ENCODE data around the gene S100A7.
A peak's percentile ranks its signal among the peaks of the same experiment; 100 is the strongest.

S100A7 gene

GRCh38 chr1:153460551-153460950 is at the start of gene S100A7:
S100A7 (minus strand) TSS chr1:153460651; CDS start chr1:153459013, 1,638 bp downstream.
- Mint-ChIP-seq H3K4me3 (no peak within 1 kb of the TSS), H3K27ac (peak within 1 kb of the TSS in 1 of 2 donors; percentile 53), H3K4me1 (peaks cover under 1% of the 10 kb centered on the region), H3K9me3 (no peaks in the 10 kb centered on the region), H3K27me3 (peaks cover 46% of the 10 kb centered on the region)
- DNase-seq (no peak), ATAC-seq (no peak)

- Mint-ChIP-seq H3K27me3 (no peaks in the 10 kb centered on the region), H3K9me3 (no peaks in the 10 kb centered on the region), H3K4me1 (peaks cover 12% of the 10 kb centered on the region), H3K27ac (no peak overlapping the region), H3K4me3 (no peak overlapping the region)
- peak; percentile 59 to 72 for DNase-seq
- ATAC-seq = peak; percentile 79
Measured at GRCh38 chr1:153509729-153510354, 49.4 kb upstream of the S100A7 start.

GRCh38 chr1:153509036-153509435 is 48.6 kb upstream of the S100A7 start:
- Mint-ChIP-seq H3K27ac (no peak overlapping the region), H3K4me3 (no peak overlapping the region)
- no peak for ATAC-seq

GRCh38 chr1:153507926-153508583 is 47.6 kb upstream of the S100A7 start:
- Mint-ChIP-seq H3K4me3 (no peak overlapping the region), H3K27ac (peak overlapping the region in 1 of 2 donors; percentile 64), H3K4me1 (peaks cover 12% of the 10 kb centered on the region), H3K27me3 (no peaks in the 10 kb centered on the region), H3K9me3 (no peaks in the 10 kb centered on the region)
- DNase-seq (no peak), ATAC-seq (no peak)

More at GRCh38 chr1:153509036-153509435, 48.6 kb upstream of the S100A7 start:
- H3K27me3 Mint-ChIP-seq = no peaks in the 10 kb centered on the region
- H3K9me3 Mint-ChIP-seq = no peaks in the 10 kb centered on the region
- peaks cover 12% of the 10 kb centered on the region for H3K4me1 Mint-ChIP-seq
- DNase-seq = no peak

GRCh38 chr1:153506831-153507413 is 46.5 kb upstream of the S100A7 start:
- no peak overlapping the region for H3K27ac Mint-ChIP-seq

GRCh38 chr1:153506386-153506785 is 45.9 kb upstream of the S100A7 start:
- DNase-seq (no peak), ATAC-seq (no peak)
- Mint-ChIP-seq H3K27ac (no peak overlapping the region), H3K4me1 (peaks cover 9% of the 10 kb centered on the region), H3K4me3 (no peak overlapping the region), H3K9me3 (no peaks in the 10 kb centered on the region), H3K27me3 (no peaks in the 10 kb centered on the region)

More at GRCh38 chr1:153506831-153507413, 46.5 kb upstream of the S100A7 start:
- no peak for DNase-seq
- no peak overlapping the region for H3K4me3 Mint-ChIP-seq
- H3K4me1 Mint-ChIP-seq = peaks cover 12% of the 10 kb centered on the region
- H3K9me3 Mint-ChIP-seq = no peaks in the 10 kb centered on the region
- no peaks in the 10 kb centered on the region for H3K27me3 Mint-ChIP-seq
- ATAC-seq = no peak

- ATAC-seq (no peak), DNase-seq (no peak)
- Mint-ChIP-seq H3K9me3 (no peaks in the 10 kb centered on the region), H3K27me3 (no peaks in the 10 kb centered on the region), H3K4me1 (peaks cover under 1% of the 10 kb centered on the region), H3K4me3 (no peak overlapping the region), H3K27ac (no peak overlapping the region)
Measured at GRCh38 chr1:153505576-153505975, 45.1 kb upstream of the S100A7 start.

GRCh38 chr1:153503766-153504165 is 43.3 kb upstream of the S100A7 start:
- ATAC-seq = no peak
- Mint-ChIP-seq H3K9me3 (no peaks in the 10 kb centered on the region), H3K27me3 (peaks cover 13% of the 10 kb centered on the region), H3K27ac (no peak overlapping the region), H3K4me3 (no peak overlapping the region), H3K4me1 (no peaks in the 10 kb centered on the region)
- no peak for DNase-seq

- ATAC-seq = no peak
- Mint-ChIP-seq H3K9me3 (no peaks in the 10 kb centered on the region), H3K27ac (no peak overlapping the region), H3K4me3 (no peak overlapping the region), H3K27me3 (peaks cover 28% of the 10 kb centered on the region), H3K4me1 (no peaks in the 10 kb centered on the region)
- no peak for DNase-seq
Measured at GRCh38 chr1:153498746-153499145, 38.3 kb upstream of the S100A7 start.

GRCh38 chr1:153495536-153495935 is 35.1 kb upstream of the S100A7 start:
- Mint-ChIP-seq H3K27me3 (peaks cover 38% of the 10 kb centered on the region), H3K4me3 (no peak overlapping the region), H3K4me1 (peaks cover 7% of the 10 kb centered on the region), H3K27ac (no peak overlapping the region), H3K9me3 (no peaks in the 10 kb centered on the region)
- DNase-seq = no peak
- ATAC-seq = no peak

GRCh38 chr1:153494976-153495535 is 34.6 kb upstream of the S100A7 start:
- Mint-ChIP-seq H3K4me3 (no peak overlapping the region), H3K9me3 (no peaks in the 10 kb centered on the region), H3K27ac (no peak overlapping the region), H3K27me3 (peaks cover 40% of the 10 kb centered on the region), H3K4me1 (peaks cover 8% of the 10 kb centered on the region)
- ATAC-seq (peak; percentile 62), DNase-seq (peak; percentile 69 to 72)

GRCh38 chr1:153493343-153493960 is 33.0 kb upstream of the S100A7 start:
- Mint-ChIP-seq H3K4me1 (peaks cover 8% of the 10 kb centered on the region), H3K4me3 (no peak overlapping the region), H3K9me3 (no peaks in the 10 kb centered on the region), H3K27ac (peak overlapping the region in 1 of 2 donors; percentile 2), H3K27me3 (peaks cover 24% of the 10 kb centered on the region)
- ATAC-seq (no peak), DNase-seq (no peak)

GRCh38 chr1:153490272-153491051 is 30.0 kb upstream of the S100A7 start:
- no peak overlapping the region for H3K4me3 Mint-ChIP-seq
- ATAC-seq = peak; percentile 91
- DNase-seq = peak in 1 of 2 donors; percentile 43

GRCh38 chr1:153488731-153489130 is 28.3 kb upstream of the S100A7 start:
- H3K4me1 Mint-ChIP-seq = peaks cover 8% of the 10 kb centered on the region
- no peak overlapping the region for H3K4me3 Mint-ChIP-seq
- H3K27me3 Mint-ChIP-seq = peaks cover 35% of the 10 kb centered on the region
- H3K9me3 Mint-ChIP-seq = no peaks in the 10 kb centered on the region
- DNase-seq (no peak), ATAC-seq (no peak)
- H3K27ac Mint-ChIP-seq = no peak overlapping the region

More at GRCh38 chr1:153490272-153491051, 30.0 kb upstream of the S100A7 start:
- Mint-ChIP-seq H3K27ac (peak overlapping the region; percentile 54 to 86), H3K4me1 (peaks cover 8% of the 10 kb centered on the region), H3K9me3 (no peaks in the 10 kb centered on the region), H3K27me3 (peaks cover 22% of the 10 kb centered on the region)

GRCh38 chr1:153487707-153488106 is 27.3 kb upstream of the S100A7 start:
- peaks cover 38% of the 10 kb centered on the region for H3K27me3 Mint-ChIP-seq
- H3K27ac Mint-ChIP-seq = no peak overlapping the region
- no peaks in the 10 kb centered on the region for H3K9me3 Mint-ChIP-seq

More at GRCh38 chr1:153487707-153488106, 27.3 kb upstream of the S100A7 start:
- Mint-ChIP-seq H3K4me1 (peaks cover 8% of the 10 kb centered on the region), H3K4me3 (no peak overlapping the region)
- ATAC-seq = no peak
- DNase-seq = no peak

Measured in stimulated activated naive CD8-positive, alpha-beta T cell treated with anti-CD3 and anti-CD28 coated beads, Interleukin-15, amount 100 ng/mL, for 72 hours (primary cell).